Occipital lobe (tissue), 2 donors: Measurements from ENCODE around the gene NRG3. TPM values are rescaled to one million over a fixed set of nuclear protein-coding genes. Genes with fewer than 3 reads are reported as not detected.

Experiments used
- DNase-seq: peaks from one replicate; lab custom pipeline; 2025; lab: John Stamatoyannopoulos, UW
- total RNA-seq: library from RNA; depleted of rRNA; stranded (reverse); fragments of >200 nt; gene quantifications from one replicate; pipeline ENCODE4 v1.2.3, GENCODE V29; 2014

The NRG3 gene
- total RNA-seq, 1 donor from 2014 or later: 23.1 TPM

DNA sequence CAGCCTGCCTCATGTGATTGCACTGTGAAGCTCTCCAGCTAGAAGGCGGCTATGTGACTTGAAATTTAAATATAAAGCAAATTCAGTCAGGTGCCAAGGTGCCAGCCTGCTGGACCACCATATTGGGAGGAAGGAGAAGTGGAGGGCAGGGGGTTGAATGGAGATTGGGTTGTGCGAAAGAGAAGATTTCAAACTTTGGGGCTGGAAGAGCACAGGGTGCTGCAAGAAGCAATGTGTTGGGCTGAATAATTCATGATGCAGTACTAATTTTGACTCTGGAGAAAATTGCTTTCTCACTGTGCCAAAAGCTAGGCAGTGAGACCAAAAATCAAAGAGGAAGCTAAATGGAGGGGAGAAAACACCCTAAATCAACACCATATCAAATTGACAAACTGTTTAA lies 335.3 kb downstream of the NRG3 start:
- DNase-seq: no peak

DNA sequence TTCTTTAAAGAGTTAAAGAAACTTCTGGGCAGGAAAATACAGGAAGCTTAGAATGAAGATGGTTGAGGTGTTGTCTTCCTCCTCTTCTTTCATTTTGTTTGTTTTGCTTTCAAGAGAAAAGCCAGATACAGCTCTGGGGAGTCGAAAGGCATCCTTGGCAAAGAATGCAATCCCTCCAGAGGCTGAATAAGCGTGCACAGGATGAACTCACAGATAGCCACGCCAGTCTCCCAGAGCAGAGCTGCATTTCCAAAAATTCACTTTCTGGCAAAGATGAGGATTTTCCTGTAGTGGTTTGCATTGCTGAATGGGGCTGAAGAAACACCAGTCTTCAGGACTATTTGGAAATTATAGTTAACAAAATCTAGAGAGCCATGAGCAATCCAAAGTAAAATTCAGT lies 336.4 kb downstream of the NRG3 start:
- DNase-seq: no peak

DNA sequence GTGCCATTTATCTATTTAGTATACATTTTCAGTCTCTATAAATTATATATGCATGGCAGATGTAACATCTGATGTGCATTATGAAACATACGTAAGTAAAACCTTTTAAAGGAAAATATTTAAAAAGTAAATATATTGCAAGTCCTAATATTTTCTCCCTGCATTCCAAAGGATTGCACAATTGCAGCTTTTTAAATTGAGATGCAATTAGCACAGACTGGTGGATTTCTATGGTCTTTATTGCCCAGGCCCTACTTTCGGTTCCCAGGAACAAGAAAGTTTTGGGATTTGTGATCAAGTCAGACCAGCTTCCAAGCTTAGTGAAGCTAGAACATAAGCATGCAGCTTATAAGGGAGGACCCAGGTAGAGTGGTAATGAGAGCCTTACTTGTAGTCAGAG lies 337.8 kb downstream of the NRG3 start:
- no peak for DNase-seq

DNA sequence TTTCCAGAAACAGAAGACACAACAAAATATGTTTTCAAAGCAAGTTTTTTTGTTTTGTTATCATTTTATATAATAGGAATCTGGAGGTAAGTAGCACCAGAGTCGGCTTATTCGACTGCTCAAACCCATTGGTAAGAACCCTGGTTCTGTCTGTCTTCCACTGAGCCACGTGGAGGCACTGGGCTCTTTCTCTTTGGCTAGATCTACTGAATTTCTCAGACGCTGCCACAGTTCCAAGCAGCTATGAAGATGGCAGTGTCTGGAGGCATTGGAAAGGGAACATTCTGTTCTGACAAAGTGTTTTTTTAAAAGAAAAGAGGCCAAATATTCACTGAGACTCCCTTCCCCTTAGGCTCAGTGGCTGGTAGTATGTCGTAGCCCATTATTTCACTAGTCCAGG lies 338.8 kb downstream of the NRG3 start:
- DNase-seq: no peak

DNA sequence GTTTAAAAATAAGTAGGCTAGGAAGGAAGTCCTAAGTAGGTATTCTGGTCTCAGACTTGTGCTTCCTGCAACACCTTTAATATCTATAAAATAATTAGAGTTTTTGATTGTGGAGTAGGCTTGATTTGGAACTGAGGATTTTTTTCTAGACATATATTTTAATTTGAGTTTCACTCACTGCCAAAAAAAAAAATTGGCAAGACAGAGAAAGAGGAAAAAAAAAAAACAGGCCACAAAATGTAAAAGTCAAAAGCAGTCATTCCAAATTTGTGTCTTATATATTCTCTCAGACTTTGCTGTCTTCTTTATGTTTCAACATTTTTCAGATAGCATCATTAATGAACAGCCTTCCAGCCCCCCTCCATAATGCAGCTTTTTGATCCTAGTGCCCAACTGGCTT lies 346.1 kb downstream of the NRG3 start:
- DNase-seq: no peak

DNA sequence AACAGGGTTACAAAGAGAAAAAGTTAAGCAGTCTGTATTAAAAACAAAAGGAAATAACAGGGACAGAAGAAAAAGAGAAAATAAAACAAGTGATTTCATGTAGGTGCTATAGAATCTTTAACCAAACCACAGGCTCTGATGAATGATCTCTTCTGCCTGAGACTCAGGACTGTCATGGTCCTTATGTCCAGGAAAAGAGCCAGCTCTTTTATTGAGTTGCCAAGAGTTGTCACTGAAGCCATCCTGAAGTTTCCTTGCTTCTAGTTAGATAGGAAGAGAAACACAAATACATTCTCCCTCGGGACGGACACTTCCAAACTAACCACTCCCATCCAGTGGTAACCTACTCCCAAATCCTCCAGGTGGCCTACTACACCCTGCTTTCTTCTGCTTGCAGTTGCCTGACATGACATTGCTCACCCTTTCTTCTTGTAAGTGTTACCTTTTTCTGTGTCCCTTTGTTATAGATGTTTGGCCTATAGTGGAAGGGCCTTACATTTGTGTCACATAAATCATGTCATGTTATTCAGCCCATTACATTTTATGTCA lies 346.7 kb downstream of the NRG3 start:
- no peak for DNase-seq

DNA sequence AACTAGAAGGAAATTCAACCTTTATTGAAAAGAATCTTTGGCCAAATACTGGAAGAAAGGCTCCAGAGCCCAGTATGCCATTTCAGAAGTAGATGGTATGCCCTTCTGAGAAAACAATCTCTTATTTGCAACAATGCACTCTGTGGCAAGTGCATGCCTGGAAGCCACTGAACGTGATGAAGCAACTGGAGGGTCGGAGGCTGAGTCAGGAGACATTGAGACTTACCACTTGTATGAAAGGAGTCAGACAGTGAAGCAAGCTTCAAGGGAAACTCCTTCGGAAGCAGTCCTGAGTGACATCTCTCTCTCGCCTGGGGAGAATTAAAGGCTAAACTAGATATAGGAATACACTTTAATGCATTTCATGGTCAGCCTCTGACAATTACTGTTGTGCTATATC lies 353.7 kb downstream of the NRG3 start:
- DNase-seq: no peak

DNA sequence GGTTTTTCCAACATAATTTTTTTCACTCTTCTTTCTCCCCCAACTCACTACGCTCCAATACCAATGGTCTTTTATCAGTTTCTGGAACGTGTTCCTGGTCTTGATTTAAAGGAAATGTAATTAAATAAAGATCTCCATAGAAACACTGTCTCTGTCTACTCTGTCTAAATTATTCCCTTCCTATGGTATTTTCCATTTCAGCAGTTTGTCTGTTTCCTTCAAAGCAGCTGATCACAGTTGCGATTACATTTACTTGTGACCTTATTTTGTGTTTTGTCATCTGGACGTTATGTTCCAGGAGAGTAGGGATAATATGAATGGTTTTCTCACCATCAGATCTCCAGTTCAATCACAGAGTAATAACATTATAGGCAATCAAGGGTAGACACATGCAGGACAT lies 359.2 kb downstream of the NRG3 start:
- no peak for DNase-seq

DNA sequence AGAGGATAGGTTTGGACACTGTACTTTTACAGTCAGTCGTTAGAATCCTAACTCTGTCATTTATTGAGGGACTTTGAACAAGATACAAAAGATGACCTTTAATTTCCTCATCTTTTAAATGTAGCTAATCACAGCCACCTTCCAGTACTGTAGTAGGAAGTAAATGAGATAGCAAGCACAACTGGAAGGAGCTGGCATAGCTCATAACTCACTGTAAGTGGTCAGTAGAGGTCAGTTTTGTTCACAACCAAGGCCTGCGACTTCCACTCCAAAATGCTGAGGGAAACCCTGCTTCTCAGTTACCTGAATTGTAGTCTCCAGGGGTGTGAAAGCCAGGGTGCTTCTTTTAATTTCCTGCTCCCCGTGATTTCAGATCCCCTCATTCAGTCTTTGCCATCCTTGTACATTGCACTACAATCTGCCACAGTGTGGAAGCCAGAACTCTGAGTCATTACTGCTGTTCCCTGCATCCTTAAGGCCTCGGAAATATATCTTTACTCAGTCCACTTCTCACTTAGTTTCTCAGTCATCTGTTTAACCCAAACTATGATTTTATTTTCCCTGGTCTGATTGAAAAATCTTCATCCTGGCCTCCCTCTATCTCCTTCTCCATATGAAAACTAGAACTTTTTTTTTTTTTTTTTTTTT lies 361.2 kb downstream of the NRG3 start:
- no peak for DNase-seq

DNA sequence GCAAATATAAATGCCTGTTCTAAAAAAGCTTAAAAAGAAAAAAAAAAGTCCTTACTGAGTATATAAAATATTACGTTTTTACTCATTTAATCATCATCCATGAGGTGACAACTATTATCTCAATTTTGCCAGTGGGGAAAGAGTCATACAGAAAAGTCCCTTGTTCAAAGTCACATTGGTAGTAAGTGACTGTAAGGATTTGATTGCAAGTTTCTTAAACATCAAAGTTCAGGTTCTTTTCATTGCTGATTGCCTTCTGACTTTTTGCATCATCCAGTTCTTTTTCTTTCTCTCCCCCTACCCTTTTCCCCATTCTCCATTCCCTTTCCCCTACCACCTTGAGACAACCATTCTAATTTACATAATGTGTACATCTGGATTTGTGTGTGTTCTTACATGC lies 363.3 kb downstream of the NRG3 start:
- DNase-seq: no peak

DNA sequence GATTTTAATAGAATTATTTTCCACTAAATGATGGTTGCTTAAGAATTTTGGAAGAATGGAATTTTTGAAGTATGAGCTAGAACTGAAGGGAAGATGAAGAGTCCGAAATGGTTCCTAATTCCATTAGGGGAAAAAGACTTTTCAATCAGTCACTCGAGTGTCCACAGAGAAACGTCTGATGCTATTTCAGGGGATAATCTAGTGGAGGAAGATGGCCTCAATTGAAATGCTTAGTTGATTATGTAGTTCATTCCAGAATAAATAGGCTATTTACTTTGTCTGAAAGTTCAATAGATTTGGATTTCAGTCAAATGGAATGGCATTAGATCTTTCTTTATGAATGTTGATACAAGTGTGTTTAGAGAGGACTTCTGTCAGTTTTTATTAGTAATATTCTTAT lies 365.4 kb downstream of the NRG3 start:
- no peak for DNase-seq

DNA sequence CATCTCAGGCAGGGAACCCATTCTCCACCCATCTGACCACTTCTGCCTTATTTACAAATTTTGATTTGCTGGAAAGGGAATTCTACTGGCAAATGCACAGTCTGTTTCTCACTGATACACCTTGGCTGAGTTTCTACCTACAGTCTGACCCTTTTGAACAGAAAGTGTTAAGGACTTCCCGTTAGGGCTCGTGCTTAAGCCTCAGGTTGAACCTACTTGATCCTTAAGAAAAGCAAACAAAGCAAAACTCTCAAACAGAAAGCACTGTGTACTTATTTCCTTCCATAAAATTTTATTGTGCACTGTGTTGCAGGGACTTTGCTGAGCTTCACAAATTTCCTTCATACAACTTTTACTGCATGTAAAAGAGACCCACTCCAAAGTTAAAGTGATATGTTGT lies 367.8 kb downstream of the NRG3 start:
- no peak for DNase-seq

DNA sequence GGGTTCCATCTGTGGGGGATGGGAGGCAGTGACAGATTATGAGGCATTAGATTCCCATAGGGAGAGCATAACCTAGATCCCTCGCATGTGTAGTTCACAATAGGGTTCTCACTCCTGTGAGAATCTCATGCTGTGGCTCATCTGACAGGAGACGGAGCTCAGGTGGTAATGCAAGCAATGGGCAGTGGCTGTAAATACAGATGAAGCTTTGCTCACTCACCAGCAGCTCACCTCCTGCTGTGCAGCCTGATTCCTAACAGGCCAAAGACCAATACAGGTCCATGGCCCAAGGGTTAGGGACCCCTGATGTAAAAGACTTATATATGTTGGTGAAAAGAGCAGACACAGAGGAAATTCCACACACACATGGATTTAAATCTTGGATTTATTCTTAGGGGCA lies 370.2 kb downstream of the NRG3 start:
- no peak for DNase-seq

DNA sequence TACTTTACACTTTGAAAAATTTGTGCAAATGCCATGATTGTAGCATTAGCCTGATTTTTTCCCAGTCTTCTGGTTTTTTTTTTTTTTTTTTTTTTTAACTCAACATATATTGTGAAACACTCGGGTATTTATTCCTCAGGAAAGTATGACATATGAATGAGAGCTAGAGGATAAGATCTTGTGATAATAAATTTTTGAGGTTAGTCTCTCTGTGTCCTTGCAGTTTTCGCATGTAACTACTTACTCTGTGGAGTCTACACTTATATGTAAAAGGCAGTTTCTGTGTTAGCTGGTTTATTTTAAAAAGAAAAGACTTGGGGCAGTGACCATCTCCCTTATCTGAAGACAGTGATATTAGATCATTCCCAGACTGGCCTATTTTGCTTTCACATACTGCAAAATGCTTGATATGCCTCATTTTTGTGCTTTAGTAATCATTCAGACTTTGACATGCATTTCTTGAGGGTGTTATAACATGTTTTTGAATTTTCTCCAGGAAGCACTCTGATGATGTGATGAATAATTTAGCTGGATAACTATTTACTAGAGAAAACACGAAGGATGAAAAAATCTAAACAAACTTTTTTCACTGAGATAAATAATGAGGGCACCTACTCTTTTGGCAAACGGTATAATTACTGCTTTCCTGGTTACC lies 371.0 kb downstream of the NRG3 start:
- DNase-seq: no peak

DNA sequence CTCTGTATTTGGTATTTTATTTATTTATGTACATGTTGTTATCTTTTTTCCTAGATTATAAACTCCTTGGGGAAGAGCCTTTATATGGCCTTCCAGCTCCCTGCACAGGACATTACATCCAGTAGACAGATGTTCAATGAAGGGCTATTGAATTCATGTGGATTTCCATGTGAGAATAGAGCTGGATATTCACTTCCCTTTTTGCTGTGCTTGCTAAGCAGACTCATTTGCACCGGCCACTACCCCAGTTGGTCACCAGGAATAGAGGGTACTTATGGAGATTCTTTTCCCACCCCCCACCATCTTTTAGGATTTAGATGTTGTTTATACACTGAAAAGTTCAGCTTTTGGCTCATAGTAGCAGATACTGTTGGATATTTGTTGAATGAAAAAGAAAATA lies 374.1 kb downstream of the NRG3 start:
- no peak for DNase-seq

DNA sequence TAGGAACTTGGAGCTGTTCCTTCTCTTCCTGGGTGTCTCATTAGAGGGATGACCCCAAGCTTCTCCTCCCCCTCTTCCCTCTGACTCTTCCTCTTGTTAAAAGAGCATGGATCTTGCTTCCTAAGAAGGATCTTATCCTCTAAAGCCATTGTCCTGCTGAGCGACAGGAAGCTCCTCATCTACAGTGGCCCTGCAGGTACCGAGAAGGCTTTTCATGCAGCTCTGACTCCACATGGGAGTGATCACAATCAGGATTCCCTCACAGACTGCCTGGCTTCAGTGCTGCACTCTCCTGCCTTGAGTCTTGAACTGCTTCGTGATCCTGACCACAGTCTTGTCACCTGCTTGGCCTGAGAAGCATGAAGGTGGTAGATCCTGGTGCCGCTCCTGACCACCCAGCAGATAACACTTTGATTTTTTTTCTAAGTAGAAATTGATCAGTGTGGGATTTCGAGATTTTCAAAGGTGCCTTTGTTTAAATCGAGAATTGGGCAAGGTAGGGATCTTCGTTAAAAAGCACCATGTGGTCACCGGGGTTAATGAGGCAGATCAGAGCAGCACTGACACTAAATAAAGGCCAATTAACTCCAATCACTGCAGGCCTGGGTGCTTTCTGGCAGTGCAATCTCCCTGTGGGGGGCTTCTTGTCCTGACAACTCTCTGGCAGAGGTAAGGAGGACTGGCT lies 376.4 kb downstream of the NRG3 start:
- DNase-seq: no peak

DNA sequence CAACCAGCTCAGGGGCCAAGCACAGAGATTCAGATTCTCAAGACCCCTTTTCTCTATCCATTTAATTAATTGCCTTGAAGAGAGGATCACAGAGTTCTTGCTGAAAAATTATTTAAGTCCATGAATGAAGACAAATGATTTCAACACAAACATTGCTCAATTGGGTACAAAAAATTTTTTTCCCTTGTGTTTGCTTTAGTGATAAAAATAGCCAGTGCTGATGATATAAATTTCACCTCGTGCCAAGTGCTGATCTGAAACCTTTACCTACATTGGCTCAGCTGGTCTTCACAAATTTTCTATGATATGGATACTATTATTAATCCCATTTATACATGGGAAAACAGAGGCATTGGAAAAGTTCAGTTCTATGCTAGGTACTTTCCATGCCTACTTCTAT lies 377.1 kb downstream of the NRG3 start:
- no peak for DNase-seq

DNA sequence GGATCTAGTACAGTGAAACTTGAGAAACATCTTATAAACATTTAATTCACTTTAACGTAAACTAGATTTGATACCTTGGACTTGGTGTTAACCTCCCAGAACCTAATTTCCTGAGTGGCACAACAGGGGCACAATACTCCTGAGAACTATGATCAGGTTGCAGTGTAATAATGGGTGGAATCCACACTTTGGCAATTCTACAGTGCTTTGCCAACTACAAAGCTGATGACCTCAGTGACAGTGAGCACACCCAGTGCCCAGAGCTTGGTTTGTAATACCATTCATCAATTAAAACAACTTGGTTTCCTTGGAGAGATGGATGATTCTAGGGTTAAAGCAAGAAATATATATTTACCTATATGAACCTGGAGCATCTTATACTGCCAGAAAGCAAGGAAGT lies 379.2 kb downstream of the NRG3 start:
- DNase-seq: no peak

DNA sequence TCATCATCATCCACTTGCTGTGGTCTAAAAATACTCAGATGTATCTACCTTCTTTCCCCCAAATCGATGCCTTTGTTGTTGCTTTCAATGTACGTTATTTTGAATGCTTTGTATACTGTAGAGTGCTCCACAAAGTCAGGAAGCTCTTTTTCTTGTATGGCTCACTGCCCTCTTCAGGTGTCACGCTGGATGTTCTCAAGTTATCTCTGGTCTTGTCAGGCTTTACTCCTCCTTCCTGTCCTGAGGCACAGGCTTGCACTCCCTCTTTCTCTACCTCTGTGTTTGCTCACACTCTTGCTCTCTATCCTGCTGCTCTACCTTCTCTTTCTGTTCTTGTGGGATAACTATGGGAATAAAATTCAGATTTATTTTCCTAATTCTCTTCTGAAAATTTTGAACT lies 381.3 kb downstream of the NRG3 start:
- DNase-seq: no peak

DNA sequence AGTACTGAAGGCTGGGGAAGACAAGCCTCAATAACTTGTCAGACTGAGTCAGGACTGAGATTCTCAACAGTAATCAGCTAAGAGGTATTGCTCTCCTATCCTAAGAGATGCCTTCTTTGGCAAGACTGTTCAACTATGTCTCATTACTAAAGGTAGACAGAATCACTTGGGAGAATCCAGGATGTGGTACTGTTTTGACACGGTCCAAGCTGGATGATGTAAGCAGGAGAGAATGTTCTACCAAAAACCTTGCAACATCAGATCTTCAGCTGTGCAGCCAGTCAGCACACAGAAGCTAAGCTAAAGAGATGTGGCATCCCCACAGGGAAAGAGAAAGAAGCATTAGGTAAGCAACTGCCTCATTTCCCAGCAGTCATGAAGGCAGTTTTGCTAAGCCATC lies 391.4 kb downstream of the NRG3 start:
- DNase-seq: peak; percentile 1

DNA sequence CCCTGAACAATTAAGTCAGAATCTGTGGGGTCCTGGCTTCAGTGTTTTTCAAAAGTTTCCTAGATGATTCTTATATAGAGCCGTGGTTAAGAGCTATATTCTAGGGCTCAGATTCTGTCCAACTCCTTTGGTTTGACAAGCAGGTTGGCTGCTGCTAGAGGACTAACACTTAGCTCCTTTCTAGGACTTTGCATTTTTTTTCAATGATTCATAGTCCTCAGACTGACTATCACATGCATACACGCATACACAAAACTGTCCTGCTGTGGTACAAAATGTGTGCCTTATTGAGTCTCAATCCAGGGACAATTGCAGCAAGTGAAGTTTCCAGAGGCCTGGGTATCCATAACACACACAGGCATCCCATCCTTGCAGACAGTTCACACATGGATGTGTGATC lies 392.0 kb downstream of the NRG3 start:
- DNase-seq: peak; percentile 4

DNA sequence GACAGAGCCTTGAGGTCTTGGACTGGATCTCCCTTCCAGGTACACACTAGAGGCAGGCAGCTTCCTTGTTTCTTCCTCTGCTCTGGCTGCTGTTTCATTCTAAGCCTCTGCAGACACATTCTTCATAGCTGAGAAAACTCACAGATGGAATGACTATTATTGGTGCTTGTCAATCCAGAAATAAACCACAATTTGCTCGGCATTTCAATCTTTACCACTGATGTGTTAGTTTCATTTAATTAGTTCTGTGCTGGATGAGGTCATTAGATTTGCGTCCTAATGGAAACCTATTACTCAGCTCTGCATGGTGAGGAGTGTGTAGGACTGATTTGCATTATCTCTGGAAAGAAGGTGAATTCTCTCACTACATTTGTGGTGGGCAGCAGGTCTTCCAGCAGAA lies 392.5 kb downstream of the NRG3 start:
- DNase-seq: no peak

DNA sequence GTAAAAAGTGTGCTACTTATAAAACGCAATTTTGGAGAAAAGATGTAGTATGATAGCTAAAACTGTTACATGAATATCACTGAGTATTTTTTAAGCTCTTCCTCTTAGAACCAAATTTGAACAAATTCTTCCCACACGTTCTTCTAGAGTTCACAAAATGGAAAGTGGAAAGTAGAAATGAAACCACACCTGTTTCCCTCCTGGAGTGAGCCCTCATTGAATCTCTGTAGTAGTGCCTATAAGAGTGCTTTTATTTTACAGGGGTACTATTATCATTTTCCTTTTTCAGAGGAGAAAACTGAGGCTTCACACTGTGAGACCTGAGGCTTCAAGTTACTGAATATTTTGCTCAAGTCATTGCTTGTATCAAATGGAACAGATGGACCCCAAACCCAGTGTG lies 393.0 kb downstream of the NRG3 start:
- no peak for DNase-seq
